ENCODE measurements around the gene TRIP13.
"Not testable (repeated sequence)": the region's sequence is repeated elsewhere in the genome, so short reads cannot be mapped to it uniquely, and the experiment has no call there.

Gene TRIP13

DNA sequence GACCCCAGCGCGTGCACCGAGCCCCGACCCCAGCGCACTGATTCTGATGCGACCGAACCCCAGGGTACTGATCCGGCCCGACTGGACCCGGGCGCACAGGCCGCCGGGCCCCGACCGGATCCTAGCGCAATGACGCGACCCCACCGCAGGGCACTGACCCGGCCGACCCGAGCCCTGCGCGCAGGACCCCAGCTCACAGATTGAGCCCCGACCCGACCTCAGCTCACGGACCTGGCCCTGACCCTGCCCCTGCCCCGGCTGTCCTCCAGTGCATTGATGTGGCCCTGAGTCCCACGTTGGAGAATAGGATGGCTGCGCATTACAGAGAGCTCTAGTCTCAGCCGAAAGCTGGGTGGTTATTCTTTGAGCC, 438 bp downstream of the TRIP13 start:
- no peak for DNase-seq

- DNase-seq = no peak
Measured at GRCh38 chr5:893711-894110, 1.0 kb downstream of the TRIP13 start.

DNA sequence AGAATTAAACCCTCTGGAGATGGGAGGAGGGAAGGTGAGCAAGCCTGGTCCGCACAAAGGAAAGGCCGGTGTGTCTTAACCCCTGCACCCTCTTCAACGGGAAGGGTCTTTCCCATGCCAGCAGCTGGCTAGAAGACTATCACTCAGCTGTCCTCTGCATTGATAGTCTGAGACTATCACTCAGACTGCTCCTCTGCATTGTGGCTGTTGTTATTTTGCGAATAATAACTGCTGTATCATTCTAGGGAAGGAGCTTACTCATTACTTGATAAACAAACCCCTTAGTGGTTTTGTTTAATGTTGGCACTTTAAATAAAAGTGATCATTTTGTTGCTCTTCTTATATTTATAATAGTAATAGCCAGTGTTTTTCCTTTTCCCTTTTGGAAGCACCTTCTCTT, 8.1 kb downstream of the TRIP13 start:
- DNase-seq = no peak

DNA sequence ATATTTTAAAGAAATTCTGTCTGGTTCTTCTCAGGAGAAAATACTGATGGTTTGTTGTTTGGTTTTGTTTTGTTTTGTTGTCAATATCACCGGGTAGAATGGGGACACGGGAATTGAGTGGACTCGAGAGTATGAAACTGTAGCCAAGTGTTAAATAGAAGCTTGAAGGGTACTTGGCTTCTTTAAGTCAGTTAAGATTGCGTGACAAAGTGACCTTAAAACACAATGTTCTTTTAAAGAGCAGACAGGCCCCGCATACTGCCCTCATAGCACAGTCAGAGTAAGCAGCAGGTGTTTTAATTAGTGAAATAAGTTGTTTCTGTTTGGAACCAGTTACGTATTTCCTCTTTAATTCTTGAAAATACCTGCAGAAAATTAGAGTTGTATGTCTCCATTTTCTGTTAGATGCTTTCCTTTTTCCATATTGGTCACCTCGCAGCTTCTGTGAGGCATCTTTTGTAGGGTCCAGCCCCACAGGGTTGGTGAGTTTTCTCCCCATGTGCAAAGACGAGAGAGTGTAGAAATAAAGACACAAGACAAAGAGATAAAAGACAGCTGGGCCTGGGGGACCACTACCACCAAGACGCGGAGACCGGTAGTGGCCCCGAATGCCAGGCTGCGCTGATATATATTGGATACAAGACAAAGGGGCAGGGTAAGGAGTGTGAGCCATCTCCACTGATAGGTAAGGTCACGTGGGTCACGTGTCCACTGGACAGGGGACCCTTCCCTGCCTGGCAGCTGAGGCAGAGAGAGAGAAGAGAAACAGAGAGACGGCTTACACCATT, 9.6 kb downstream of the TRIP13 start:
- DNase-seq = no peak

DNA sequence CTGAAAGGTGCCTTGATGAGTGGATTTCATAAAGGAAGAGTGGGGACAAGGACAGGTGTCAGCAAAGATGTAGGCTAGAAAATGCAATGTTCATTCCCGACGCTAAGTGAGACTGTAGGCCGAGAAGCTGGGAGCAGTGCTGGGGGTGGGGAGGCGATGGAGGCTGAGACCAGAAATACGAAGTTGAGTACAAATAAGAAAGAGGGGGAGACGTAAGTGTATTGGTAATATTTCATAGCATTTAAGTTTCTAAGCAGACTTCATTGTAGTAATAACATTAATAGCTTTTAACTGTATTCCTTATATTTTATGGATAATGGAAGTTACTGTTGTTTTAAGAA, 11.0 kb downstream of the TRIP13 start:
- no peak for DNase-seq

- no peak for DNase-seq
Measured at GRCh38 chr5:905139-905642, 12.5 kb downstream of the TRIP13 start.

DNA sequence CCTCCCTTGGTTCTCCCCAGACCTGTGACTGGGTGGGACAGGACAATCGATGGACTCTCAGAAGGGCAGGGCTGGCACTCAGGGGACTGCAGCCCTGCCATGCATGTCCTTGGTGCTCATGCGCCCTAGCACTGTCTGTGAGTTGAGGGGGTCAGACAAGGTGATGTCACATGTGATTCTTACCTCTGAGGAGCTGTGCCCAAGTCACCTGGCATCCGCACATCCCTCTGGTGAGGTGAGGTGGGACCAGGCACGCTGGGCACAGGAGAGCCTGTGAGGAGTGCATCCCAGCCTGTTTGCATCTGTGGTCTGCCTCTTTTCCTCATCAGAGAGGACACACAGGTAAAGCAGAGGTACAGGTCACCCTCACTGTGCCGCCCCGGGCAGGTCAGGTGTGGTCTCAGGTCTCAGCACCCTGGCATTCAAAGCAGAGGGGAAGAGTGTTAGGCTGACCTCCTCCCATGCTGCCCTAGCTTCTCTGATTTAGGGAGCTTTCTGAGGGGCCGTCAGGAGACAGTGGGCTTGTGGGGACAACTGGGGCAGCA, 14.8 kb downstream of the TRIP13 start:
- DNase-seq = no peak

DNA sequence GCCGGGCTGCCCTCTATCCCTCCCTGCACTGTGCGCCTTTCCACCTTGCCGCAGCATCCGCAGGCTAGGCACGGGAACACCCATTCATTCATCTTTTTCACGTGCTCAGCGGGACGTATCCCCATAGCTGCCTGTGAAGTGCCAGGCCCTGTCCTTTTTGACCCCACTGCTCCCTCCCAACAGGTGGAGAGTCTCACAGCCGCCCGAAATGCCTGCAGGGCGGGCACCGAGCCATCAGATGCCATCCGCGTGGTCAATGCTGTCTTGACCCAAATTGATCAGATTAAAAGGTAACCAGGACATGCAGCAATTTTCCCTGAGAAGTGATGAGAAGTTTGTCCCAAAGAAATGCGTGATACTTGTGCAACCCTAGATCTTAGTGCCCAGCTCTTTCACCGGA, 15.5 kb downstream of the TRIP13 start:
- DNase-seq = no peak

DNA sequence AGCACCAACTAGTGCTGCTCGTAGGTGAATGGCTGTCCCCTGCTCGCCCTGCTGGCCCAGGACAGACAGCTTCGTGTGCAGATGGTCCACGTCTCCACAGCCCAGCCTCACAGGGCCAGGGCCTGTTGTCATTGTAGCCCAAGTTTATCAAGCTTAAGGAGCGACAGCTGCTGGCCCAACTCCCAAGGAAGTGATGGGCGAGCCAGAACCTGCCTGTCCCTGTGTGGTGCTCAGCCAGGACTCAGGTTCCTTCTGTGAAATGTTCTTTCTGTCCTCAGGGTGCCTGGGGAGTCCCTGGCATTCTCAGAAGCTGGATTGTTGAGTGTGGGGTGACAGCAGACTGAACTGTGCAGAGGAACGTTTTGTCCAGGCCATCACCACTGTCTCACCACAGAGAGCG, 16.4 kb downstream of the TRIP13 start:
- no peak for DNase-seq

GRCh38 chr5:909994-910768, 17.5 kb downstream of the TRIP13 start:
- no peak for DNase-seq

DNA sequence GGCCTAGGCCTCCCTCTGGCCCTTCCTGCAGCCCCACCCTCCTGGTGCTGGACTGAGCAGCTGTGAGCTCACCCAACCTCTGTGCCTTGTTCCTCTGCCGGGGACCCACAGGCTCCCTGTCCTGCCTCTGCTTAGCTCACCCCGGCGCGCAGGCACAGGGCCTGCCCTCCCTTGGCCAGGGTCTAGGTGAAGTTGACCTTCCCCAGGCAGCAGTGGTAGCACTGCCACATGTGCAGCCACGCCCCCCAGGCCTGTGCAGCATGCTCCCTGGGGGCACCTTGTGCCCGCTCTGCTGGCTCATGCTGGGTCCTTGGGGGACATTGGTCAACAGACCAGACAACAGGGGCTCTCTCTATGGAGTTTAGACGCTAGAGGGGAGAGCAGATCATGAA, 18.1 kb downstream of the TRIP13 start:
- no peak for DNase-seq

- no peak for DNase-seq
Measured at GRCh38 chr5:911601-912000, 18.9 kb downstream of the TRIP13 start.

DNA sequence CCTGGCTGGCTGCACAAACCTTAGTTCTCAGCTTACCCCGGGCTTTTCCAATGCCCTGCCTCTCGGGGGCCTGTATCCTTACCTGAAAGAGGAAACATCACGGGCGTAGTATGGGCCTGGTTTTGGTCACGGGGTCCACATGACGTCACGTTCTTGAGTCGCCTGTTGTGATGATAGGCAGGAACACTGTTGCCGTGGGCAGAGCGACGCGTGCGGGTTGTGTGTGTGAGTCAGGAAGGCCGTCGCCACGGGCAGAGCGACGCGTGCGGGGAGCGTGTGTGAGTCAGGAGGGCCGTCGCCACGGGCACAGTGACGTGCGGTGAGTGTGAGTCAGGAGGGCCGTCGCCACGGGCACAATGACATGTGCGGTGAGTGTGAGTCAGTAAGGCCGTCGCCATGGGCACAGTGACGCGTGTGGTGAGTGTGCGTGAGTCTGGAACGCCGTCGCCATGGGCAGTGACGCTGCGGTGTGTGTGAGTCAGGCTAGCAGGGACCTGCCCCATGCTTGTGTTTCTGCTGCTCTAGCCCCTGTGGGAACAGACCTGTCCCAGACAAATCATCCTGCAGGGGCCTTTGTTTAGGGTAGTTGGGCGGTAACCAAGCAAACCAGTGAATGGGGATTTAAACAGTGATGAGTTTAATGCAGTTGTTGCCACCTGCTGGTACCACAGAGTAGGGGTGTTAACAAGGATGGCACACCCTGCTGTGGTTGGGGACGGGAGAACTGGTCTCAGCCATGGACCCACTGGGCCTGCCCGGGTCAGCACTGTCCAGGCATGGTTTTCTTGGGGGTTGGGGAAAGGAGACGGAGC, 19.8 kb downstream of the TRIP13 start:
- peak; percentile 85 for DNase-seq

- DNase-seq = no peak
Measured at GRCh38 chr5:914174-914573, 21.5 kb downstream of the TRIP13 start.

GRCh38 chr5:914612-915011, 21.9 kb downstream of the TRIP13 start:
- no peak for DNase-seq

GRCh38 chr5:915346-915745, 22.7 kb downstream of the TRIP13 start:
- not testable (repeated sequence) for DNase-seq

DNA sequence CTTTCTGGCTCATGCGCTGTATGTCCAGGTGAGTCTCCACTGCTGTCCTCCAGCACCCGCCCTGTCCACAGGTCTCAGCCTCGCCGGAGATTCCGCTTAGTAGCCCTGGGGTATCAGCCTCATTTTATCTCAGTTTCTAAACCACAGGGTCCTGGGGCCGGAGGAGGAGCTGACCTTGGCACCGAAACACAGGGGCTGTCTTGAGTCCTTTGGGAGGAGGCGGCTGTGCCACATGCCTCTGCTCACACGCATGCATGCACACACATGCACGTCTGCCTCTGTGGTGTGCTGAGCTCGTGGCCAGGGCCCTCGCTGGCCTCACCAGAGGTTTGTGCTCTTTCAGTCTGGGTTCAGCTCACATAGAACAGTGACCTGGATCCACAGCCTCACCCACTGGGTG, 23.3 kb downstream of the TRIP13 start:
- DNase-seq = no peak

GRCh38 chr5:916441-917293, 24.0 kb downstream of the TRIP13 start:
- no peak for DNase-seq

DNA sequence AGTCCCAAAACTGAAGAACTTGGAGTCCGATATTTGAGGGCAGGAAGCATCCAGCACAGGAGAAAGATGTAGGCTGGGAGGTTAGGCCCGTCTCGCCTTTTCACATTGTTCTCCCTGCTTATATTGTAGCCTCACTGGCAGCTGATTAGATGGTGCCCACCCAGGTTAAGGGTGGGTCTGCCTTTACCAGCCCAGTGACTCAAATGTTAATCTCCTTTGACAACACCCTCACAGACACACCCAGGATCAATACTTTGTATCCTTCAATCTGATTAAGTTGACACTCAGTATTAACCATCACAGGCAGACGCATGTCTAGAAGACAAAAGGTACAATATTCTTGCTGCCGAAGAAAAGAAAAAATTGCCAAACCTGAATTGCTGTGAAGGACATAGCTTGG, 26.0 kb downstream of the TRIP13 start:
- DNase-seq = not testable (repeated sequence)

DNA sequence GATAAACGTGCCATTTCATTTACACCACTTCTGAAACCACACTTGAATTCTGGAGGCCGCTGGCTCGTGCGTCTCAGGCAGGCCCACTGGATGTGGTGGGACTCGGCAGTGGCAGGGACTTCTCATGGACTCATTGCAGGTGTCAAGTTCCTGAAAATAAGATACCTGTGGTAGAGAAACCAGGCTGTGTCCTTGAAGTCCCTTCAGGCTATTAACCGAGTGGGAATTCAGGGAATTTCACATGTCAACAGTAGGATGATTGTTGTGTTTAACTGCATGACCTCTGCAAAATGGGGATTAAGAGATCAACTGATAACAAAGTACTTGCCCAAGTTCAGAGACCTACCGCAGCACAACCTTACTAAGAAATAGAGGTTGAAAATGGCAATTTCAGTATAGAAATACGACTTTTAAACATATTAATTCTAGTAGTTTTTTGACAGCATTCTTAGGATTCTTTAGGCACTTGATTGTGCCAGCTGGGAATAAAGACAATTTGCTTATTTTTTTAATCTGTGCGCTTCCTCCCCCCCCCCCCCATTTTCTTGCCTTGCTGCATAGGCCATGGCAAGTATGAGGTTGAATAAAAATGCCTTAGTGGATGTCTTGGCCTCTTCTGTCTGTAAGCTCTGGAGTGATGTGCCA, 26.8 kb downstream of the TRIP13 start:
- DNase-seq = no peak

- no peak for DNase-seq
Measured at GRCh38 chr5:920321-920720, 27.6 kb downstream of the TRIP13 start.

All from activated CD8-positive, alpha-beta memory T cell treated with anti-CD3 and anti-CD28 coated beads, Interleukin-2, amount 50 U/mL, for 48 hours (primary cell).